ENCODE results near the gene KRTAP4-5.

GRCh38 chr17:41133880-41134735 lies 15.5 kb downstream of the KRTAP4-5 start:
- TF ChIP-seq CTCF (IDR thresholded peaks at IDR 0.05; ENCODE audit: low read depth, low read length) (no peak), EZH2phosphoT487 (IDR thresholded peaks at IDR 0.05; ENCODE audit: low read depth) (no peak)
